WERI-Rb-1 (cell line): Measurements from ENCODE around the gene FTO.

Experiments used
- DNase-seq: peaks from one replicate; pipeline ENCODE4 v3.0.0-alpha.2; 2020
- H3K27ac ChIP-seq: fragments of 250-450 bp; sonication (Bioruptor Pico); 2 replicates; pipeline ENCODE4 v1.5.1; 2020; ENCODE audit warnings: mild to moderate bottlenecking, moderate library complexity
- H3K27me3 ChIP-seq: fragments of 250-450 bp; sonication (Bioruptor Pico); 2 replicates; pipeline ENCODE4 v1.5.1; 2021; ENCODE audit warnings: mild to moderate bottlenecking, low read depth, moderate library complexity; ENCODE audit not compliant: insufficient read depth, severe bottlenecking
- H3K36me3 ChIP-seq: fragments of 250-450 bp; sonication (Bioruptor Pico); 2 replicates; pipeline ENCODE4 v1.5.1; 2020; ENCODE audit warnings: mild to moderate bottlenecking, moderate library complexity
- H3K4me3 ChIP-seq: 2 replicates; pipeline ENCODE4 v1.5.1; 2011; ENCODE audit warnings: low read depth, mild to moderate bottlenecking, control low read depth, low read length
- H3K9me3 ChIP-seq: fragments of 250-450 bp; sonication (Bioruptor Pico); 2 replicates; pipeline ENCODE4 v1.5.1; 2021; ENCODE audit warnings: mild to moderate bottlenecking, moderate library complexity; ENCODE audit not compliant: severe bottlenecking
- TF ChIP-seq, protein P1 (sequence below): IDR thresholded peaks from 2 replicates; pipeline ENCODE4 v1.5.1; 2011; ENCODE audit warnings: low read depth, mild to moderate bottlenecking, control low read depth, inconsistent platforms, low read length

The FTO gene

DNA sequence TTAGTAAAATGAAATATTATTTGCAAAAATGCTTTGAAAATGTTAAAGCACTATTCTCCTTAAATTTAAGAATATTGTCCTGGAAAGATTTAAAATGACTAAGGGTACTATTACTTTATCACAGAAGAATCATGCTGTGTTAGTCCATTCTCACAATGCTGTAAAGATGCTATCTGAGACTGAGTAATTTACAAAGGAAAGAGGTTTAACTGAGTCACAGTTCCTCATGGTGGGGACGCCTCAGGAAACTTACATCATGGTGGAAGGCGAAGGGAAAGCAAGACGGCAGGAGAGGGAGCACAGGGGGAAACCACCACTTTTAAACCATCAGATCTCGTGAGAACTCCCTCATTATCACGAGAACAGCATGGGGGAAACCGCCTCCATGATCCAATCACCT, 337.0 kb downstream of the FTO start:
- no peak overlapping the region for H3K4me3 ChIP-seq
- TF ChIP-seq, protein P1, sequence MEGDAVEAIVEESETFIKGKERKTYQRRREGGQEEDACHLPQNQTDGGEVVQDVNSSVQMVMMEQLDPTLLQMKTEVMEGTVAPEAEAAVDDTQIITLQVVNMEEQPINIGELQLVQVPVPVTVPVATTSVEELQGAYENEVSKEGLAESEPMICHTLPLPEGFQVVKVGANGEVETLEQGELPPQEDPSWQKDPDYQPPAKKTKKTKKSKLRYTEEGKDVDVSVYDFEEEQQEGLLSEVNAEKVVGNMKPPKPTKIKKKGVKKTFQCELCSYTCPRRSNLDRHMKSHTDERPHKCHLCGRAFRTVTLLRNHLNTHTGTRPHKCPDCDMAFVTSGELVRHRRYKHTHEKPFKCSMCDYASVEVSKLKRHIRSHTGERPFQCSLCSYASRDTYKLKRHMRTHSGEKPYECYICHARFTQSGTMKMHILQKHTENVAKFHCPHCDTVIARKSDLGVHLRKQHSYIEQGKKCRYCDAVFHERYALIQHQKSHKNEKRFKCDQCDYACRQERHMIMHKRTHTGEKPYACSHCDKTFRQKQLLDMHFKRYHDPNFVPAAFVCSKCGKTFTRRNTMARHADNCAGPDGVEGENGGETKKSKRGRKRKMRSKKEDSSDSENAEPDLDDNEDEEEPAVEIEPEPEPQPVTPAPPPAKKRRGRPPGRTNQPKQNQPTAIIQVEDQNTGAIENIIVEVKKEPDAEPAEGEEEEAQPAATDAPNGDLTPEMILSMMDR, result no peak
- no peaks in the 10 kb centered on the region for H3K27me3 ChIP-seq
- no peak overlapping the region for H3K27ac ChIP-seq
- no peak for DNase-seq
- no peaks in the 10 kb centered on the region for H3K36me3 ChIP-seq
- peaks cover 3% of the 10 kb centered on the region for H3K9me3 ChIP-seq

DNA sequence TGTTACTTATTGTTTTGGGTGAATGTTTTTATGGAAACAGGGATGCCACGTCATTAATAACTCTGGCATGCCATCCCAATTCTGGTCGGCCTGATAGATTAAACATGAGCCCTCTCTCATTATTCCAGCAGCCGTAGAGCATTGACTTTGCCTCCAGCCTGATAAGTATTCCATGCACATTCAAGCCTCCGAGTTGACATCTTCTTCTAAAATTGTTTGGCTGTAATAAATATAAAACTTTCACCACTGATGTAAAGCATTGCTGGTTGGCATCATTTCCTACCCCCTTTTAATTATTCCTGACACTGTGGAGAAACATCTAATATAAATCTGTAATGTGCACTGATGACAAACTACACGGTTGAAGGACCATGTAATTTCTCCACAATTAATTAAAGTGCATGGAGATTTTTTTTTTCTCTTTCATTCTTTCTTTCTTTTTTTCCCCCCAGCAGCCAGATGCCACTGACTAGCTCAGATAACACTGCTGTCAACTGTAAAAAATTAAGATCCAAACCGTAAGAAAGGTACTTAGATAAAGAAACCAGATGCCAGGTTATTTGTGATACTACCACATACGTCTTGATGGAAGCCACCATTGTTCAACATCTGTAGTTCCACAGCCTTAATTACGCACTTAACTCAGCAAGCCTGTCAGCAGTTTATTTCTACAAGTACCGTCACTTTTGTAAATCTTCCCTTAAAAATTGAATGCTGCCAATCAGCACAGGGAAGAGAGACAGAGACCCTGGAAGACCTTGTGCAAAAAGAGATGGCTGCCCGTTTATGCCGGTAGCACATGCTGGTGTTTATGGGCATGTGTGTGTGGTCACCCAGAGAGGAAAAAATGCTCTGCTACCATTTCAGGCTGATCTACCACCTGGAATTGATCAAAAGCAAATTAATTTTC, 344.9 kb downstream of the FTO start:
- TF ChIP-seq, protein P1, result no peak
- Histone ChIP-seq H3K9me3 (no peaks in the 10 kb centered on the region), H3K4me3 (no peak overlapping the region), H3K27ac (no peak overlapping the region), H3K36me3 (no peaks in the 10 kb centered on the region), H3K27me3 (no peaks in the 10 kb centered on the region)
- no peak for DNase-seq

DNA sequence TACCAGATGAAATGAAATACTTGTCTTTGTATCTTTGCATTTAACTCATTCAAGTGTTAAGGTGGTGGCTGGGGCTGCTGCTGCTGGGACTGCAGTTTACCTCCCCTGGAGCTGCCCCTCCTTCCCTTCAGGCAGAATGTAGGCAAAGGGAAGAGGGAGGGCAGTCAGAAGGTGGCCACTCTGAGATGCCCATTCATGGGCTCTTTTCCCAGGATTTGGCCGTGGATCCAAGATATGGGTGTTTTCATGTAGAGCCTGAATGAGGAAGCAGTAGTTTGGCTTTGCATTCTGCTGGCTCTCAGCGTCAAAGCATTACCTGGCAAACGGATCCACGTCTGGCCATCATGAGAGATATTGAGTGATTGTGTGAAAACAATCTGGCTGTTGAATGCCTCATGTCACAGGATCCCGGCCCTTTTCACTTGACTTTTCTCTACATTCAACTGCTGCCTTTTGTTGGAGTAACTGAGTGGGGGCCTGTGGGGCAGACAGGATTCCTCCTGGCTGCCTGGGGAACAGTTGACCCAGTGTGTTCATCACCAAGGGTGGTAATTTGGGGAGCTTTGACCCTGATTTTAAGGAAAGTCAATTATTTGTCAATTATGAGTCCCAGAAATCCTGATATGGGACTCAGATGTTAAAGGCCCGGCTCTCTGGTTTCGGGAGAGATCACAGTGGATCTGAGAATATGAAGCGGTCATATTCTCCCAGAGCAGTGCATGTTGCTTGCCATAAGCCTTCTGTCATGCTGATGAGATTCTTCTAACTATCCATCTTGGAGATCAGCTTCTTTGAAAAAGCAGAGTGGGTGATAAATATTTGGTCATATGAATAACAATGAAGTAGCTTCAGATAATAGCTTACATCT, 345.9 kb downstream of the FTO start:
- no peak for DNase-seq
- Histone ChIP-seq H3K27me3 (no peaks in the 10 kb centered on the region), H3K27ac (no peak overlapping the region), H3K4me3 (no peak overlapping the region), H3K9me3 (no peaks in the 10 kb centered on the region), H3K36me3 (no peaks in the 10 kb centered on the region)
- TF ChIP-seq, protein P1, result no peak

DNA sequence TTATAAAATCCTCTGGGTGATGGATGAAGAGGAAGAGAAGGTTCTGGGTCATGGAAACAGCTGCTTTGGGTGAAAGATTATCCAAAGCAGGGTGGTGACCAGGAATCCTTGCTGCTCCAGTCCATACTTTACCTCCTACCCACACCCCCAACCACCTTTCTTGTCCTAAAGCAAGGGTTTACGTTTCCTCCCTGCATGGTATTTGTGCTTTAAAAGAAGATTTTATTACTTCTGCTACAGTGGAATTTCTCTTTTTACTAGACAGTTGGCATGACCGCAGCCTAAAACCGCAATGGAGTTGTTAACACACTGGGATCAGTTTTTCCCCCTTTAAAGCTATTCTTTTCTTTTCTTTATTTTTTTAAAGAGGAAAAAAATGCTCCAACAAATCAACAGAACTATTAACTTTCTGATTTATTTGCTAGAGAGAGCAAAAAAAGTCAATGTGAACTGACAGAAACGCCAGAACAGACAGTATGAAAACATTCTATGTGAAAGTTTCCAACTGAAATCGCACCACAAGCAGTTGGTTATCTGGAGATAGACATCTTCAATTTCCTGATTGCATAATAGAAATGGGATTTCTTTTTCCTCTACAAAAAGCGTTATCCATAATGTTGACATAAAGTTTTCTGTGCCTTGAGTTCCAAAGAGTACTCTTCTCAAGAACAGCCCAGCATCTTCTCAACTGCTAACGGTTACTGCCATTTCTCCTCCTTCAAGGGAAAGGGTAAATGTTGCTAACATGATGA, 346.7 kb downstream of the FTO start:
- Histone ChIP-seq H3K27ac (no peak overlapping the region), H3K36me3 (no peaks in the 10 kb centered on the region), H3K4me3 (no peak overlapping the region), H3K27me3 (no peaks in the 10 kb centered on the region), H3K9me3 (no peaks in the 10 kb centered on the region)
- TF ChIP-seq, protein P1, result no peak
- no peak for DNase-seq

DNA sequence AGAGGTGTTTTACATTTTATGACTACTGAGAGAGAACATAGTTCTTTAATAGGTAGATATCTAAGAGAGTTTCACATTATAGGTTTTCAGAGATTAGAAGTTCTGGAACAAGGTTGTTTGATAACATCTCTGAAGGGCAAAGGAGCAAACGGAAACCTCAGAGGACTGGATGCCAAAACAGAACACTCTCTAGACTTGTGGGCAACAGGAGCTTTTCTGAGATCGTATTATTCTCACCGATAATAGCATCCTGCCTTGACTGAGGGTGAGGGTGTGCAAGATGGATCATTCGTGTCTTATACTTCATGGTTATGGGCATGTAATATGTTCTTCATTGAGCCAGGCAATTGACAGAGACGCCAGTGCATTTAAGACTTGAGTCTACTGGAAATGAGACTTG, 347.9 kb downstream of the FTO start:
- no peaks in the 10 kb centered on the region for H3K36me3 ChIP-seq
- H3K9me3 ChIP-seq, result no peaks in the 10 kb centered on the region
- H3K4me3 ChIP-seq, result no peak overlapping the region
- H3K27ac ChIP-seq, result no peak overlapping the region
- H3K27me3 ChIP-seq, result no peaks in the 10 kb centered on the region
- TF ChIP-seq, protein P1, result no peak
- DNase-seq, result no peak
